Body of pancreas (tissue), 4 donors: ENCODE measurements around the gene MUS81. TPM values are rescaled to one million over a fixed set of nuclear protein-coding genes. Genes with fewer than 3 reads are reported as not detected.
A peak's percentile ranks its signal among the peaks of the same experiment; 100 is the strongest.

ENCODE experiments used
- ATAC-seq: fragments of 150-250 bp; one replicate; pipeline ENCODE4 v1.9.1; 2016
- DNase-seq, 4 donors: peaks; one replicate each; pipeline ENCODE4 v3.0.0-alpha.2; 2019
- H3K27ac ChIP-seq, 4 donors: fragments of 200-600 bp; sonication (generic); 1 replicate in 3 of 4; 2 replicates in 1 of 4; pipeline versions ENCODE4 v1.5.1 to v1.6.1; 2016 to 2019; ENCODE audit warnings: mild to moderate bottlenecking in 1 of 4, mixed read lengths in 1 of 4, moderate library complexity in 1 of 4
- H3K27me3 ChIP-seq, 2 donors: fragments of 200-600 bp; sonication (generic); one replicate each; pipeline ENCODE4 v1.6.0; 2016; ENCODE audit warnings: mild to moderate bottlenecking in 1 of 2
- H3K36me3 ChIP-seq, 2 donors: fragments of 200-600 bp; sonication (generic); replicated peaks in 1 of 2; 2 replicates each; pipeline ENCODE4 v1.5.1; 2016; ENCODE audit warnings: low read depth in 2 of 2; ENCODE audit not compliant: insufficient read depth in 1 of 2
- H3K4me1 ChIP-seq: fragments of 200-600 bp; sonication (generic); one replicate; pipeline ENCODE4 v1.6.0; 2016
- H3K4me3 ChIP-seq, 2 donors: fragments of 200-600 bp; sonication (generic); 1 replicate in 1 of 2; 2 replicates in 1 of 2; pipeline ENCODE4 v1.5.1; 2016 to 2019
- H3K9me3 ChIP-seq, 3 donors: fragments of 200-600 bp; sonication (generic); 1 replicate in 2 of 3; 2 replicates in 1 of 3; pipeline ENCODE4 v1.5.1; 2016
- POLR2A ChIP-seq, 3 donors: fragments of 450-650 bp; IDR thresholded peaks; one replicate each; pipeline ENCODE4 v1.6.1; 2016; ENCODE audit warnings: antibody characterized with exemption in 3 of 3, mild to moderate bottlenecking in 2 of 3
- WGBS, 2 donors: methylation state at CpG; one replicate each; pipeline ENCODE4 v1.1.5; 2017; 5-methylcytosine and 5-hydroxymethylcytosine counted together
- intact Hi-C: fragments of 100-400 bp; cut with DNase I; formaldehyde crosslinking; loops from one replicate; pipeline ENCODE4 v1.15.1; 2023
- total RNA-seq, 2 donors: library from RNA; depleted of rRNA; stranded (reverse); fragments of >200 nt; gene quantifications; one replicate each; pipeline ENCODE4 v1.1.0, GENCODE V29; 2016
- TF ChIP-seq, protein P1 (sequence below), 7 experiments: fragments of 450-650 bp in 4 of 7; fragments of 200-600 bp in 3 of 7; sonication (generic) in 3 of 7; IDR thresholded peaks; one replicate each; pipeline ENCODE4 v1.5.1; 2016 to 2019; ENCODE audit warnings: antibody characterized with exemption in 7 of 7

MUS81 gene
- total RNA-seq, 2 donors from 2014 or later, result 38.2 to 40.5 TPM

DNA sequence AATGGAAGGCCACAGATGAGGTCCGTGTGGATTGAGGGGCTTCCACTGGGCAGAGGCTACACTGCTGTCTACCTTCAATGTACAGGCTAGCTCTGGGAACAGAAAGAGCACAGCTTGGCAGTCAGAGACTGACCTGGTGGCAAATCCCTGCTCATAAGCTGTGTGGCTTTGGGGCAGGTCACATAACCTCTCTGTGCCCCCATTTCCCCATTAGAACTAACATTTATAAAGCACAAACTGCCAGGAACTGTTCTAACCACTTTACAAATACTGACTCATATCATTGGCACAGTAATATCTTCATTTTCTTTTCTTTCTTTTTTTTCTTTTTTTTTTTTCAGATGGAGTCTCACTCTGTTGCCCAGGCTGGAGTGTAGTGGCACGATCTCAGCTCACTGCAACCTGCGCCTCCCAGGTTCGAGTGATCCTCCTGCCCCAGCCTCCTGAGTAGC lies 36.8 kb downstream of the MUS81 start:
- Histone ChIP-seq H3K27me3 (peaks cover 0 to 11% of the 10 kb centered on the region in 2 donors), H3K4me1 (peaks cover 17% of the 10 kb centered on the region), H3K36me3 (no peaks in the 10 kb centered on the region), H3K4me3 (no peak overlapping the region), H3K9me3 (no peaks in the 10 kb centered on the region), H3K27ac (no peak overlapping the region)
- TF ChIP-seq, protein P1, sequence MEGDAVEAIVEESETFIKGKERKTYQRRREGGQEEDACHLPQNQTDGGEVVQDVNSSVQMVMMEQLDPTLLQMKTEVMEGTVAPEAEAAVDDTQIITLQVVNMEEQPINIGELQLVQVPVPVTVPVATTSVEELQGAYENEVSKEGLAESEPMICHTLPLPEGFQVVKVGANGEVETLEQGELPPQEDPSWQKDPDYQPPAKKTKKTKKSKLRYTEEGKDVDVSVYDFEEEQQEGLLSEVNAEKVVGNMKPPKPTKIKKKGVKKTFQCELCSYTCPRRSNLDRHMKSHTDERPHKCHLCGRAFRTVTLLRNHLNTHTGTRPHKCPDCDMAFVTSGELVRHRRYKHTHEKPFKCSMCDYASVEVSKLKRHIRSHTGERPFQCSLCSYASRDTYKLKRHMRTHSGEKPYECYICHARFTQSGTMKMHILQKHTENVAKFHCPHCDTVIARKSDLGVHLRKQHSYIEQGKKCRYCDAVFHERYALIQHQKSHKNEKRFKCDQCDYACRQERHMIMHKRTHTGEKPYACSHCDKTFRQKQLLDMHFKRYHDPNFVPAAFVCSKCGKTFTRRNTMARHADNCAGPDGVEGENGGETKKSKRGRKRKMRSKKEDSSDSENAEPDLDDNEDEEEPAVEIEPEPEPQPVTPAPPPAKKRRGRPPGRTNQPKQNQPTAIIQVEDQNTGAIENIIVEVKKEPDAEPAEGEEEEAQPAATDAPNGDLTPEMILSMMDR (IDR thresholded peaks at IDR 0.05), result no peak
- no peak for TF ChIP-seq POLR2A (IDR thresholded peaks at IDR 0.05)
- ATAC-seq (no peak), DNase-seq (no peak)
- intact Hi-C loops, result no loop called here
- 87 to 88% methylated on average over 4 of the region's 4 CpGs for WGBS, 2 donors

DNA sequence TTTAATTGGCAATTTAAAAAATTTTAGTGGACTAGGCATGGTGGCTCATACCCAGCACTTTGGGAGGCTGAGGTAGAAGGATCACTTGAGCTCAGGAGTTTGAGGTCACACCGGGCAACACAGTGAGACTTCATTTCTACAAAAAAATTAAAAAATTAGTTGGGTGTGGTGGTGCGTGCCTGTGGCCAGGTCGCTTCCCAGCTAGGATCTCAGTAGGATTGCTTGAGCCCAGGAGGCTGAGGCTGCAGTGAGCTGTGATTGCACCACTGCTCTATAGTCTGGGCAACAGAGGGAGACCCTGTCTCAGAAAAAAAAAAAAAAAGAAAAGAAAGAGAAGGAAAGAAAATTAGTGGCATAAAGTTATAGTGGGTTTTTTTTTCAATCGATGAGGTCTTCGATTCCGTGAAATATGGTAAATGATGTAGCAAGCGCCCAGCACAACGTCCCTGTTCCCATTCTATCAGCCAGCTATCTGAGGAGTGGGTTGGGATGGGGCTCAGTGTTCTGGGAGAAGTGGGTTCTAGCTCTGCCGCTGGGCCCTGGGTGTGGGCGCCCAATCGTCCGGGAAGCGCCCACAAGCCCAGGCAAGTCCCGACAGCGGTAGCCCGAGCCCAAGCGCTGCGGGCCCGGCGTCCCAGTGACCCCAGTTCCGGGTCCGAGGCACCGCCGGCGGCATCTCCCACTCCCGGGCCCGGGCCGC lies 38.6 kb downstream of the MUS81 start:
- H3K36me3 ChIP-seq, result no peaks in the 10 kb centered on the region
- intact Hi-C loops, result no loop called here
- H3K4me1 ChIP-seq, result peaks cover 14% of the 10 kb centered on the region
- WGBS, 2 donors, result 52 to 65% methylated on average over 10 to 16 of the region's 28 CpGs
- H3K9me3 ChIP-seq, result no peaks in the 10 kb centered on the region
- peaks cover 0 to 11% of the 10 kb centered on the region in 2 donors for H3K27me3 ChIP-seq
- ATAC-seq (no peak), DNase-seq (no peak)
- no peak overlapping the region for H3K4me3 ChIP-seq
- TF ChIP-seq POLR2A (IDR thresholded peaks at IDR 0.05), result no peak
- TF ChIP-seq, protein P1 (IDR thresholded peaks at IDR 0.05), result no peak
- H3K27ac ChIP-seq, result no peak overlapping the region

DNA sequence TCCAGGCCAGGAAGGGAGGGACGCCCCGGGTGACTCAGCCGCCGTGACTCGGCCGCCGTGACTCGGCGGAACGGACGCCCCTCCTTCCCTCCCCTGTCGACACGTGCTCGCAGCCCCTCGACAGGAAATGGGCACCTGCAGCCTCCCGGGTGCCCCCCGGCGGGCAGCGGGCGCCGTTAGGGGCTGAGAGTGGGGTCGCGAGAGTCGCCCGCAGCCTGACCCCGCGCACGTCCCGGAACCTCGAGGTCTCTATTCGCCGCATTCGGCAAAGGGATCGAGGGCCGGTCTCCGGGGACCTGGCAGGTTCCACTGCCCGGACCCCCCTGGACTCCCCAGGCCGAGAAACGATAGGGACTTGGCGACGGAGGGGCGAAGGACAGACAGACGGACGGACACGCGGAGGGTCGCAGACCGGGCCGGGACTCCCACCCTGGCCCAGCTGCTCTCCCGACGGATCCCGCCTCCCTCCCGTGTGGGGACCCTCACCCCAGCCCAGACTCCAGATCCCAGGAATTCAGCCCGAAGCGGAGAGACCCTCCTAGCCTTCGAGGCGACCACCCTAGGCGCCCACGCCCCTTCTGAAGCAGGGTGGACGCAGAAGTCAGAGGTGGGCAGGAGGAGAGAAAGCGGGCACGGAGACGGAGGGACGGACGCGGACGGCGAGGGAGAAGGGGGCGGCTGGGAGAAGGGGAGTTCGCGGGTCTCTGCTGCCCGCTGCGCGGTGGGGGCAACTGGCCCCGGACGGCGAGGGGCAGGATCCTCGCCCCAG lies 39.3 kb downstream of the MUS81 start:
- Histone ChIP-seq H3K4me1 (peaks cover 14% of the 10 kb centered on the region), H3K27me3 (peaks cover 0 to 11% of the 10 kb centered on the region in 2 donors), H3K4me3 (no peak overlapping the region), H3K36me3 (no peaks in the 10 kb centered on the region), H3K9me3 (no peaks in the 10 kb centered on the region), H3K27ac (peak overlapping the region in 3 of 4 donors; percentile 24 to 66 (median 48))
- intact Hi-C loops, result no loop called here
- TF ChIP-seq POLR2A (IDR thresholded peaks at IDR 0.05), result peak in 2 of 3 donors; percentile 9 to 12
- TF ChIP-seq, protein P1 (IDR thresholded peaks at IDR 0.05), result no peak
- DNase-seq, result peak; percentile 45 to 58 (median 52)
- 0 to 4% methylated on average over 3 to 77 of the region's 78 CpGs for WGBS, 2 donors
- ATAC-seq, result peak; percentile 37

DNA sequence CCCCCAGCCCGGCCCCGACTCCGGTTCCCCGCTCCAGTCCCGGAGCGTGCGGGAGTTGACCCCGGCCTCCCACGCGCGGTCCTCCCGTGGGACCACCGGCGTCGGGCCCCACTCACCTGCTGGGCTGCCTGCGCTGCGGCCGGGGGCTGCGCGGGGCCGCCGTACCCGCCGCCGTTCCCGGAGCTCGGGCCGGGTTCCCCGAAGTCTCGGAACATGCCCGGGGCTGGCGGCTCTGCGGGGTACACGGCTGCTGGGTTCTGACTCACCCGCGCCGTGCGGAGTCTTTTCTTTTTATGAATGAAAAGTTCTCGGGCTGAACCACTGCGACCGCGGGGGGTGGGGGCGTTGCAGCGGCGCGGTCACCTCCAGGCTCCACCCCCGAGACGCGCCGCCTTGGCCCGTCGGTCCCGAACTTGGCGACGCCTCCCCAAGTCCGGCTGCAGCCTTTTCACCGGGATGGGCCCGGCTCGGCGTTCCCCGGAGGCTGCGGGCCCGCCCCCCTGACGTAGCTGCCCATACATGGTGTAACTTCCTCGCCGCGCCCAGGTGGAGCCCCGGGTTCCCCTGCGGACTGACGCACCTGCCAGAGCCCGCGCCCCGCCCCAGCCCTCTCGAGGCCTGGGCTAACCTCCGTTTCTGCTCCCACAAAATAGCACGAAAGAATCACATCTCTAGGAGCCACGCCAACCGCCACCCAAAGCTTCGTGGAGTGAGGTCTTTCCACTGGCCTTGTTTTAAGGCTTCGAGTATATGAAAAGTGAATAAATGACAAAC lies 40.1 kb downstream of the MUS81 start, which contains the start of gene FOSL1:
Gene FOSL1, minus strand, starts transcription at position 264 of the 774 bp plus-strand sequence. Its CDS starts 49 bp downstream, at position 215.
- peak; percentile 91 for ATAC-seq
- 2 to 14% methylated on average over 10 to 74 of the region's 80 CpGs for WGBS, 2 donors
- peaks cover 0 to 11% of the 10 kb centered on the region in 2 donors for H3K27me3 ChIP-seq

More for the DNA sequence above, 40.1 kb downstream of the MUS81 start, which contains the start of gene FOSL1:
- H3K27ac ChIP-seq, result peak within 1 kb of the TSS in 3 of 4 donors; percentile 24 to 66 (median 48)
- peak; percentile 86 to 94 (median 92) for DNase-seq
- H3K9me3 ChIP-seq, result no peaks in the 10 kb centered on the region
- intact Hi-C loops, result no loop called here
- TF ChIP-seq, protein P1 (IDR thresholded peaks at IDR 0.05), result peak in 2 of 7 experiments; percentile 1 to 3
- TF ChIP-seq POLR2A (IDR thresholded peaks at IDR 0.05), result peak; percentile 39 to 71 (median 68)
- H3K4me1 ChIP-seq, result peaks cover 14% of the 10 kb centered on the region
- no peak within 1 kb of the TSS for H3K4me3 ChIP-seq
- H3K36me3 ChIP-seq, result no peaks in the 10 kb centered on the region
